ENCODE data around the gene NOC2L.

The NOC2L gene

DNA sequence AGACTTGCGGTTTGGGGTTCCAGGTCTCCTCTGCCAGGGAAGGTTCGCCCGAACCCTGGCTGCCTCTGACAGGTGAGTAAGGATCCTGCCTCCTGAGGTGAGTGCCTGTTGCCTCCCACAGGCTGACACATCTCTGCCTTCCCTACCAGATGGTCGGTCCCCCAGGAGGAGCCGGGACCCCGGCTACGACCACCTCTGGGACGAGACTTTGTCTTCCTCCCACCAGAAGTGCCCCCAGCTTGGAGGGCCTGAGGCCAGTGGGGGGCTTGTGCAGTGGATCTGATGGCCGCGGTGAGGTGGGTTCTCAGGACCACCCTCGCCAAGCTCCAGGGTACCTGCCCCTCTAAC, 15.2 kb upstream of the NOC2L start:
- no peak for DNase-seq

- DNase-seq, result no peak
Observed at GRCh38 chr1:973459-974292, 14.6 kb upstream of the NOC2L start.

DNA sequence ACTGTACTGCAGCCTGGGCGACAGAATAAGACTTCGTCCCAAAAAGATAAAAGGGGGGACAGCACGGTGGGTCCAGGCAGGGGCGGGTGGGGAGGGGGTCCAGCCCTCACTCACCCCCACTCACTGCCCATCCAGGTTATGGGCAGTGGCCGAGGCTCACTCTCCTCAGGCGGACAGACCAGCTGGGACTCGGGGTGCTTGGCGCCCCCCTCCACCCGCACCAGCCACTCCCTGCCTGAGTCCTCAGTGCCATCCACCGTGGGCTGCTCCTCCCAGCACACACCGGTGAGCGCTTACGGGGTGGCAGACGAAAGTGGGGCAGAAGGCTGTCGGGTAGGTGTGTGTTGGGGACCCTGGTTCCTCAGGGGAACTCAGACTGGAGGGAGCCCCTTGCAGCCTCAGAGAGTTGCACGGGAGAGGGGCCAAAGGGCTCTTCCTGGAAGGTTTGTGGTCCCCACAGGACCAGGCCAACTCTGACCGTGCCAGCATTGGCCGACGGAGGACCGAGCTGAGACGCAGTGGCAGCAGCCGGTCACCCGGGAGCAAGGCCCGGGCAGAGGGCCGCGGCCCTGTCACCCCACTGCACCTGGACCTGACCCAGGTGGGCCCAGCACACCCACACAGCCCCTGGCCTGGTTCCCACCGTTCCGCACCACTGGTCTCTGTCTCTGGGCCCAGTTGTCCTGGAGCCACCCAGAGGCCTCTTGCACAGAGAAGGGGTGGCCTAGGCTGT, 13.8 kb upstream of the NOC2L start:
- no peak for DNase-seq

GRCh38 chr1:971751-972506, 12.9 kb upstream of the NOC2L start:
- no peak for DNase-seq

- no peak for DNase-seq
Observed at GRCh38 chr1:970973-971730, 12.1 kb upstream of the NOC2L start.

DNA sequence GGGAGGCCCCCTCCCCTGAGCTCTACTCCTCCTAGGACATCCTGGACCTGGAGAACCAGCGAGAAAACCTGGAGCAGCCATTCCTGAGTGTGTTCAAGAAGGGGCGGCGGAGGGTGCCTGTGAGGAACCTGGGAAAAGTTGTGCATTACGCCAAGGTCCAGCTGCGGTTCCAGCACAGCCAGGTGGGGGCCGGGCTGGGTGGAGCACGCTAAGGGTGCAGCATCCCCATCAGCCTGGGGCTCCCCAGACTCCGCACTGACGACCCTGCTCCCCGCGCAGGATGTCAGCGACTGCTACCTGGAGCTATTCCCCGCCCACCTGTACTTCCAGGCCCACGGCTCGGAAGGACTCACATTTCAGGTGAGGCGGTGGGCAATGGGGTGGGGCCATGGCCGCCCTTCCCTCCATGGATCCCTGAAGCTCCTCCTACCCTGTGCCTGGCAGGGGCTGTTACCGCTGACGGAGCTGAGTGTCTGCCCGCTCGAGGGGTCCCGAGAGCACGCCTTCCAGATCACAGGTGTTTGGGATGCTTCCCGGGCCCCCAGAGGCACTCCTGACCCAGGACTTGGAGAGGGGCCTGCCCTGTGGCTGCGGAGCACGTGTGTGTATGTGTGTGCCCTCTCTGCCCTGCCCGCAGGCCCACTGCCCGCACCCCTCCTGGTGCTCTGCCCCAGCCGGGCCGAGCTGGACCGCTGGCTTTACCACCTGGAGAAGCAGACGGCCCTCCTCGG, 11.4 kb upstream of the NOC2L start:
- no peak for DNase-seq

DNA sequence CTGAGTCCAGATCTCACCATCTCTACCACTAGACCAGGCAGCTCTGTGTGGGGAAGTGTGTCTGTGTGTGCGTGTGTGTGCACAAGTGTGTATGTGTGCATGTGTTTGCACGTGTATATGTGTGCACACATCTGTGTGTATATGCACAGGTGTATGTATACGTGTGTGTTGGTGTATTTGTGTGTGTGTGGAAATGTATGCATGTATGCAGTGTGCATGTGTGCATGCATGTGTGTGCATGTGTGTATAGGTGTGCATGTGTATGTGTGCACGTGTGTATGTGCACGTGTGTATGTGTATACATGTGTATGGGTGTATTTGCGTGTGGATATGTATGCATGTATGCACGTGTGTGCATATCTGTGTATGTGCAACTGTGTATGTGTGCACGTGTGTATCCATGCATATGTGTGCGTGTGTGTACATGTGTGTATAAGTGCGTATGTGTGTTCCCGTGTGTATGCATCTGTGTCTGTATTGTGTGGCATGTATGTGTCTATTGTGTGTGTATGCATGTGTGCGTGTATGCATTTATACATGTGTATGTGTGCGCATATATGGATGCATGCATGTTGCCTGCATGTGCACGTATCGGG, 10.3 kb upstream of the NOC2L start:
- DNase-seq, result no peak

DNA sequence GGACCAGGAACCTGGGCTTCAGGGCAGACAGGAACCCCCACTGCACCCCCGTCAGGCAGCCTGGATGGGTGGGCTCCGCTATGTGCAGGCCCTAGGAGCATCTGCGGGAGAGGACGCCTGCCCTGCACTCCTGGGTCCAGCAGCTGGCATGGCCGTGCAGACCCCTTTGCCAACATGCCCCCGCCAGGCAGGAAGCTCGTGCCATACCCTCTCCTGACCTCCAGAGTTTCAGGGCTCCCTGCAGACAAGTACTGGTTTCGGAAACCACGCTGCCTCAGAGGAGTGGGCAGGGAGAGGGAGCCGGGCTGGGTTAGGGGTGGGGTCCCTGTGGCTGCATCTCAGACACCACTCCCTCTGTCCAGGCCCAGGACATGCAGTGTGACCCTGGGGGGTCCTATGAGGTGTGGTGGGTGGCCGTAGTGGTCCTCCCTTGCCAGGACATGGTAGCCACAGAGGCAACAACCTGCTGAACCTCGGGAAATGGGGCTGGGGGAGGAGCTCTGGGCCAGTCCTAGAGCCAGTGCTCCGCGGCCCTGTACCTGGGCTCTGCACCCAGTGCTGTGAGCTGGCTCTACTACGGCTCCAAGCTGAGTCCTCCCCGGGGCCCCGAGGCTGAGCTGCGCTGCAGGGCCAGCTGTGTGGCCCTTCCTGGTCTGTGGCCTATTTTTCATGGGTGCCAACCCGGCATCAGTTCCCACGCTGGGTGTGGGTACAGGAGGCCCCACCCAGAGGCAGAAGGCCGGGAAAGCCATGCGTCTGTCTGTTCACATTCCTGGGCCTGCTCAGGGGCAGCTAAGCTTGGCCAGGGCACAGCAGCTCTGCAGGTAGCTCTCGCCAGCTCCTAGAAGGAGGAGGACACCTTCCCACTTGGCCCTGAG, 8.6 kb upstream of the NOC2L start:
- no peak for DNase-seq

DNA sequence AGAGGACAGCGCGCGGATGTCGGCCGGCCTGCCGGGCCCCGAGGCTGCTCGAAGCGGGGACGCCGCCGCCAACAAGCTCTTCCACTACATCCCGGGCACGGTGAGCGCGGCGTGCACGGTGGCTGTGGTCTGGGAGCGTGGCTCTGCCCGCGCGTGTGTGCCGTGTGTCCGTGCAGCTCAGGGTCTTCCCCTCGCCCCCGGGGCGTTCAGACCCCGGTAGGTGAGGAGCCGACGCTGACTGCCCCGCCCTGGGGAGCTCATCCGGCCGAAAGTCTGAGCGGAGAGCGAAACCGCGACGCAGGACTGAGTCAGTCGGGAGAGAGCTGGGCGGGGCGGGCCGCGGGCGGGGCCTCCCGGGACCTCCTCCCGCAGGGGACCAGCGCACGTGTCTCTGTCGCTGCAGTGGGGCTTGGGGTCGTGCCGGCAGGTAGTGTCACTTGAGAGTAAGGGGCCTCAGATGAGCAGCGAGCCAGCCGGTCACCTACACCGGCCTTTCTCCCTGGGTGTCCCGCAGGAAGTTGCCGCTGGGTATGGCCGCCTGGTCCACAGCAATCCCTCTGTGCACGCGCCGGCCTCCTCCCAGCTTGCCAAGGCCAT, 7.7 kb upstream of the NOC2L start:
- no peak for DNase-seq

DNA sequence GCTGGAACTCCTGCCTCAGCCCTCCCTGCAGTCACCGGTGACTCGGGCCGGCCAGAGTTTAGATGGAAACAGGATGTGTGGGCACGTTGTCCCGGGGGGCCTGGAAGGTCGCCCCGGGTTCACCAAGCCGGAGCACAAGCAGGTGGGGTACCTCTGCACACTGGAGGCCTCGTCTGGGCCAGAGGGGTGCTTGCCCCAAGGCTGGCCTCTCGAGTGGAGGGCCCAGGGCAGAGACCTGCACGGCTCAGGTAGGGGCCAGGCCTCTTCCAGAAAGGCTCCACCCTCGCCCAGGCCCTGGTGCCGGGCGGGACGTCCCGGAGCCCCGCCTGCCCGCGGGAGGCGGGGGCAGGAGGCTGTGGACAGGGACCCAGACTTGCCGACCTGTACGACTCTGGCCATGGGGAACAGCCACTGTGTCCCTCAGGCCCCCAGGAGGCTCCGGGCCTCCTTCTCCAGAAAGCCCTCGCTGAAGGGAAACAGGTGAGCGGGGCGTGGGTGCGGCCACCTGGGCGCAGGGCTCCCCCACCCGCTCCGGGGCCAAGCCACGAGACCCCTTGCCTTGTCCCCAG, 7.2 kb upstream of the NOC2L start, which contains the start of gene PLEKHN1:
PLEKHN1 (plus strand) TSS at position 348 of the 569 bp plus-strand sequence; CDS start at position 398, 50 bp downstream.
- DNase-seq, result no peak

- no peak for DNase-seq
Observed at GRCh38 chr1:965526-966134, 6.6 kb upstream of the NOC2L start.

- no peak for DNase-seq
Observed at GRCh38 chr1:964691-965525, 5.9 kb upstream of the NOC2L start.

DNA sequence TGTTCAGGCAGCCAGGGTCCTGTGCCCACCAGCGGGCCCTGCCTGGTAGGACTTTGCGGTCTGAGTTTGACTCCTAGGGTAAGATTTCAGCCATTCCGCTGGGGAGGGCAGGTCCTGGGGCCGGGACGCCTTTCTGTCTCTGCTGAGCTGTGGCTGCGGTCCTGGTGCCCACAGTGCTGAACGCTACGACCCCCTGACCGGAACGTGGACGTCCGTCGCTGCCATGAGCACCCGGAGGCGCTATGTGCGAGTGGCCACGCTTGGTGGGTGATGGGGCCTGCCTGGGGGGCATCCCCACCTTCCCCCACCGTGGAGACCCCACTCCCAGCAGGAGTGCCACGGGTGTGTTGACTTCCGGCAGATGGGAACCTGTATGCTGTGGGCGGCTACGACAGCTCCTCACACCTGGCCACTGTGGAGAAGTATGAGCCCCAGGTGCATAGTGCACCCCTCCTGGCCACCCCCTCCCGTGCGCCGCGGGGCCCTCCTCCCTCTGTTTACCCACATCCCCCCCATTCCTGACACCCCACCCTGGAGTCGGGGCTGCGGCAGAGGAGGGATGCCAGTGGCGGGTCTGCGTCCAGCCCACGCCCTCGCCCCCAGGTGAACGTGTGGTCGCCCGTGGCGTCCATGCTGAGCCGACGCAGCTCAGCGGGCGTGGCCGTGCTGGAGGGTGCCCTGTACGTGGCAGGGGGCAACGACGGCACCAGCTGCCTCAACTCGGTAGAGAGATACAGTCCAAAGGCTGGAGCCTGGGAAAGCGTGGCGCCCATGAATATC, 4.9 kb upstream of the NOC2L start:
- DNase-seq, result no peak

GRCh38 chr1:963301-963651, 4.2 kb upstream of the NOC2L start:
- no peak for DNase-seq

DNA sequence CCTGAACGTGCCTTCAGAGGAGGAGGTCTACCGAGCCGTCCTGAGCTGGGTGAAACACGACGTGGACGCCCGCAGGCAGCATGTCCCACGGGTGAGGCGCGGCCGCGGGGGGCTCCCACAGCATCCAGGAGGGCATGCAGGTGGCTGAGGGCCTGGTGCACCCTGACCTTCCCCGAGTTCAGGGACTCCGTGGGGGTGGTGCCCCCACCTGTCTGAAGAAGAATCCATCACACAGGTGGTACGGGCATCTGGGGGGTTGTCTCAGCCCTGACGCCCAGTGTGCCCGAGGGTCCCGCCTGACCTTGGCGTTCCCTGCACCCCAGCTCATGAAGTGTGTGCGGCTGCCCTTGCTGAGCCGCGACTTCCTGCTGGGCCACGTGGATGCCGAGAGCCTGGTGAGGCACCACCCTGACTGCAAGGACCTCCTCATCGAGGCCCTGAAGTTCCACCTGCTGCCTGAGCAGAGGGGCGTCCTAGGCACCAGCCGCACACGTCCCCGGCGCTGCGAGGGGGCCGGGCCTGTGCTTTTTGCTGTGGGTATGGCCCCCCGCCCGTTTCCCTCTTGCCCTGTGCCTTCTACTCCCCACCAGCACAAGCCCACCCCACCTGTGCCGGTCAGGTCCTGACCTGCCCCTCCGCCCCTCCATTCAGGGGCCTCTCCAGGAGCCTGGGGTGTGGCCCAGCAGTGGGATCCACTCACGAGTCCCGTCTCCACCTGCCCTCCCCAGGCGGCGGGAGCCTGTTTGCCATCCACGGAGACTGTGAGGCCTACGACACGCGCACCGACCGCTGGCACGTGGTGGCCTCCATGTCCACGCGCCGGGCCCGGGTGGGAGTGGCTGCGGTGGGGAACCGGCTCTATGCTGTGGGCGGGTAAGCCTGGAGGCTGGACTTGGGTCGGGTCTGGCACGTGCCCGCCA, 3.6 kb upstream of the NOC2L start:
- no peak for DNase-seq

- no peak for DNase-seq
Observed at GRCh38 chr1:961132-961669, 2.1 kb upstream of the NOC2L start.

Data from NCI-H446 treated with DMSO at 0.1 percent for 48 hours (cell line).